AG10803 (cell line): ENCODE measurements around the gene ARHGEF1.

Experiments used
- DNase-seq: peaks from one replicate; pipeline ENCODE4 v3.0.0; 2010; ENCODE audit warnings: low read depth
- H3K4me3 ChIP-seq: 2 replicates; pipeline ENCODE4 v1.5.1; 2011; ENCODE audit warnings: mild to moderate bottlenecking, low read length, control low read depth
- CTCF ChIP-seq: conservative IDR thresholded peaks from 2 replicates; pipeline ENCODE4 v1.5.1; 2011; ENCODE audit warnings: mild to moderate bottlenecking, low read length, control low read depth, inconsistent platforms

Gene ARHGEF1

GRCh38 chr19:41892173-41892902, 9.4 kb downstream of the ARHGEF1 start:
- no peak overlapping the region for H3K4me3 ChIP-seq
- DNase-seq = no peak
- TF ChIP-seq CTCF = no peak

- DNase-seq = no peak
- TF ChIP-seq CTCF = no peak
- no peak overlapping the region for H3K4me3 ChIP-seq
These were observed 10.9 kb downstream of the ARHGEF1 start for GRCh38 chr19:41893899-41894298.

DNA sequence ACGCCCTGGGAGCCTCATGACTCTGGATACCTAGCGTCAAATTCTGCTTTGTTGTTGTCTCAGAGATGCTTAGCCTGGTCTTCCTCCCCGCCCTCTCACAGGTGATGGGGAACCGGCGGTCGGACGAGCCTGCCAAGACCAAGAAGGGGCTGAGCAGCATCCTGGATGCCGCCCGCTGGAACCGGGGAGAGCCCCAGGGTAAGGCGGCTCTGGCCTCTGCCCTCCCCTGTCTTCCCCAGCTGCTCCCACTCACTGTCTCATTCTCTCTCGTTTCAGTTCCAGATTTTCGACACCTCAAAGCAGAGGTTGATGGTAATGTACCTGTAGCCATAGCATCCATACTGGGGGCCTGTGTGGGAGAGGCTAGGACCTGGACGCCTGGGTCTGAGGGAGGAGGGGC, 11.4 kb downstream of the ARHGEF1 start:
- TF ChIP-seq CTCF = no peak
- DNase-seq = no peak
- H3K4me3 ChIP-seq = no peak overlapping the region

- H3K4me3 ChIP-seq = no peak overlapping the region
- DNase-seq = no peak
- TF ChIP-seq CTCF = 0 out of 2 replicates have a peak, but pooled peaks have one; percentile 5
These were observed 13.0 kb downstream of the ARHGEF1 start for GRCh38 chr19:41895745-41896580.

DNA sequence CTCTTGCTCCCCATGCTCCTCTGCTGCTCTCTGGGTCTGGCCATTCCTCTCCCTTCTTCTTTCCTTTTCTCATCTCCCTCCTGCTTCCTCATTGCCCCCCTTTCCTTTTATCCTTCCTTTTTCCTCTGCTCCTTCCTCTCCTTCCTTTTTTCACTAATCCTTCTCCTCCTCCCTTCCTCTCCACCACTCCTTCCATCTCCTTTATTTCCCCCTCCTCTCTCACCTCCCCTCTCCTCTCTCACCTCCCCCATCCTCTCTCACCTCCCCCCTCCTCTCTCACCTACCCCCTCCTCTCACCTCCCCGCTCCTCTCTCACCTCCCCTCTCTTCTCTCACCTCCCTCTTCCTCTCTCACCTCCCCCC, 13.6 kb downstream of the ARHGEF1 start:
- H3K4me3 ChIP-seq = no peak overlapping the region
- no peak for DNase-seq
- TF ChIP-seq CTCF = no peak

DNA sequence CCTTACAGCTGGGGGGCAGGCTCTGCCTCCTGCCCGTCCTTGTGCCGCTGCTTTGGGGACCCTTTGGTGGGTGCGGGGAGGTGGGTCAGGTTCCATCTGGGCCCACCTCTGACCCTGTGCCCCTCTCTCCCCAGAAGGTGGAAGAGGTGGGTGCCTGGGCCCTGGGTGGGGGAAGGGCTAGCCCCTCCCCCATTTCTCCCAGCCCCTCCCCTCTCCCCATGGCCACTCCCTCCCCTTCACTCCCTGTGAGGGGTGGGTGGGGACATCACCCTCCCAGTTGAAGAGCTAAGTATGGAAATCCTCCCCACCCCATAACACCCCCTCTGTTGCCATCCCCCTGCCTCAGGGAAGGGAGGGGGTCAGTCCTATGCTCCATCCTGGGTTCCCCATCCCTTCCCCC, 14.2 kb downstream of the ARHGEF1 start:
- TF ChIP-seq CTCF = no peak
- no peak overlapping the region for H3K4me3 ChIP-seq
- DNase-seq = no peak

GRCh38 chr19:41897820-41898219, 14.8 kb downstream of the ARHGEF1 start:
- H3K4me3 ChIP-seq = no peak overlapping the region
- no peak for DNase-seq
- no peak for TF ChIP-seq CTCF
